DMS79 (cell line): ENCODE data around the gene SEC63.

ENCODE experiments used
- DNase-seq: peaks from one replicate; lab custom pipeline; 2025; lab: John Stamatoyannopoulos, UW

The SEC63 gene

DNA sequence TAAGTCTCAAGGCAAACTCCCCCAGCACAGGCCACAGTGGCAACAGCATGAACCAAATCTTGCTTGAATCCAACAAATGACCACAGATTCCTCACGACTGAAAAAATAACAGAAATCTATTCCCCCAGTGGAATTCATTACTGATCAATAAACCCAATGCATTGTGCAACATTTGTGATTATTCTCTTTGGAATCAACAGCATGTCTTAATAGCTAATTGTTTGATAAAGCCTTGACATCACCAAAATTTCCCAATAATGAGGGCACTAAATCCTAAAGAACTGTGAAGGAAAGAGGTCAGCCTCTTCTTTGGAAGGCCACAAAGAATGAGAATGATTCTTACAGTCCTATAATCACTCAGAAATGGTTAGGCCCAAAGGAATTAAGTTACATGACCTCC lies 139.7 kb downstream of the SEC63 start:
- DNase-seq = no peak

DNA sequence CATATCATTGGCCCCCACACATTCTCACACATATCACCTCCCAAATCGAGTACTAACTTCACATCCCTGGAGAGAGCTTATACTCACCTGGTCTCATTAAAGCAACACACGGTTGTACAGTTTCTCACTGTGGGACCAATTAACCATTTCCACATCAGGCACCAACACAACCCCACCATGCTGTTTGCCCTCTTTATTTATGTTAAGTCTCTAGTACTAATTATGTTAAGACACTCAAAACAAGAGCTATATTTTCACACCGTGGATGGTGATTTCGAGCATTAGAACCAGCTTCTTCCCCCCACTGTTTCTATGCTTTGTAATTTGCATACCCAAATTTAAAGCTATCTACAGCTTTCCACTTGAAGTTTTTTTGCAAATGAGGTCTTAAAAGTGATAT lies 140.2 kb downstream of the SEC63 start:
- DNase-seq = no peak
